ENCODE measurements around the gene MARCHF5. TPM values are rescaled to one million over a fixed set of nuclear protein-coding genes. Genes with fewer than 3 reads are reported as not detected.

Gene MARCHF5
- total RNA-seq, 2 experiments from 2014 or later = 25.4 to 29.3 TPM

DNA sequence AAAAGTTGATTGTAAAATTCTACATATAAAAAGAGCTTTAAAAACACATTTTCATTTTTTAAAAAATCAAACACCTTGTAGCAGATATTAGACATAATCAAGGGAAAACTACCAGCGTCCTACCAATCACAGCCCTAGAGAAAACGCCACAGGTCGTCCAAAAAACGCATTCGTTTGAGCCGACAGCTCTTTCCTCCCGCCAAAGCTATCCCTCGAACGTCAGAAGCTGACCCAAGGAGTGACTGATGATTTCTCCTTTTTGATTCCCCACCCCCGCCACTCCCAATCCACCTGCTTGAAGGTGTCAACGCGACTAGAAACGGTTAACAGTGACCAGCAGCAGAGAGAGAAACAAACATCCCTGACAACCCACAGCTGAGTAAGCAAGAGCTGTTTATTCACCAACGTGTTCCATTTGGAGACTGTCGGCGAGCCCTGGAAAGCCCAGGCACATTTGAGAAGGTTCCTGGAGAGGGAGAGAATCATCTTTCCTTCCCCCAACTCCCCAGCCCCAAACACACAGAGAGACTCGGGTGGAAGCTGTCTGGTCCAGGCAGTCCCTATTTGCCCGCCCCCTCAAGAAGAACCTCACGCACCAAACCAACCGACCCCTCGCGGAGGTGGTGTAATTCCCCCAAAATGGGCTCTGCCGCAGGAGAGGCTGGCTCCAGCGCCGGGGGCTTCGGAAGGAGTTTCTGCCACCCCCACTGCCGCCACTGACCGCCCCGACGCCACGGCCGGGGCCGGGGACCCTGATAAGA, 711 bp upstream of the MARCHF5 start:
- peak; percentile 29 for ATAC-seq
- intact Hi-C loops (cut with micrococcal nuclease) = loop anchor here (5.0 kb wide), 2 partner anchors 48 to 203 kb away; no protein-coding TSS in a partner anchor

DNA sequence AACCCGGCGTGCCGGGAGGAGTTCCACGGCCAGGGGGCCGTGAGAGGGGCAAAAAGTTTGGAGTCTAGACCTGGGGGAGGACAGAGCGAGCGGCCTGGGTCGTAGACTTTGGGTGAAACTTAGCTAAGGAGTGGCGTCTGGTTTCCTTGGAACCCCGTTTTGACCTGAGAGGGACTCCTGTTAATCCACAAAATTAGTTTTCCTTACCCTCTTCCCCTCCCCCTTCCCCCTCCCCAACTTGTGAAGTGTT, 574 bp downstream of the MARCHF5 start:
- DNase-seq = no peak
- ChIA-PET CTCF (interaction anchor here (0.8 to 2.1 kb wide), 9 partner anchors 13 to 204 kb away, joined by 3 to 11 read pairs (median 4); no protein-coding TSS in a partner anchor), POLR2A (interaction anchor here (1.0 to 2.1 kb wide), 5 partner anchors 12 to 190 kb away, joined by 3 to 4 read pairs (median 4); no protein-coding TSS in a partner anchor)
- Mint-ChIP-seq H3K4me3 (peak overlapping the region; percentile 93), H3K27ac (peak overlapping the region; percentile 88), H3K27me3 (no peaks in the 10 kb centered on the region), H3K36me3 (ENCODE audit: low read depth) (peaks cover 11% of the 10 kb centered on the region), H3K9me3 (no peaks in the 10 kb centered on the region), H3K4me1 (ENCODE audit: low read depth) (peaks cover 20% of the 10 kb centered on the region)
- TF ChIP-seq, protein P1, sequence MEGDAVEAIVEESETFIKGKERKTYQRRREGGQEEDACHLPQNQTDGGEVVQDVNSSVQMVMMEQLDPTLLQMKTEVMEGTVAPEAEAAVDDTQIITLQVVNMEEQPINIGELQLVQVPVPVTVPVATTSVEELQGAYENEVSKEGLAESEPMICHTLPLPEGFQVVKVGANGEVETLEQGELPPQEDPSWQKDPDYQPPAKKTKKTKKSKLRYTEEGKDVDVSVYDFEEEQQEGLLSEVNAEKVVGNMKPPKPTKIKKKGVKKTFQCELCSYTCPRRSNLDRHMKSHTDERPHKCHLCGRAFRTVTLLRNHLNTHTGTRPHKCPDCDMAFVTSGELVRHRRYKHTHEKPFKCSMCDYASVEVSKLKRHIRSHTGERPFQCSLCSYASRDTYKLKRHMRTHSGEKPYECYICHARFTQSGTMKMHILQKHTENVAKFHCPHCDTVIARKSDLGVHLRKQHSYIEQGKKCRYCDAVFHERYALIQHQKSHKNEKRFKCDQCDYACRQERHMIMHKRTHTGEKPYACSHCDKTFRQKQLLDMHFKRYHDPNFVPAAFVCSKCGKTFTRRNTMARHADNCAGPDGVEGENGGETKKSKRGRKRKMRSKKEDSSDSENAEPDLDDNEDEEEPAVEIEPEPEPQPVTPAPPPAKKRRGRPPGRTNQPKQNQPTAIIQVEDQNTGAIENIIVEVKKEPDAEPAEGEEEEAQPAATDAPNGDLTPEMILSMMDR (IDR thresholded peaks at IDR 0.05) = no peak
- intact Hi-C loops (cut with micrococcal nuclease) = loop anchor here (5.0 kb wide), 2 partner anchors 49 to 204 kb away; no protein-coding TSS in a partner anchor
- no peak for ATAC-seq

More for the DNA sequence above, 711 bp upstream of the MARCHF5 start:
- peak overlapping the region; percentile 85 for H3K27ac Mint-ChIP-seq
- no peaks in the 10 kb centered on the region for H3K9me3 Mint-ChIP-seq
- DNase-seq = peak; percentile 61
- H3K36me3 Mint-ChIP-seq (ENCODE audit: low read depth) = peaks cover 11% of the 10 kb centered on the region
- CTCF ChIA-PET = interaction anchor here (0.9 to 1.6 kb wide), 10 partner anchors 24 to 216 kb away, joined by 3 to 6 read pairs (median 3); no protein-coding TSS in a partner anchor
- H3K4me3 Mint-ChIP-seq = peak overlapping the region; percentile 93
- TF ChIP-seq, protein P1 (IDR thresholded peaks at IDR 0.05) = no peak
- POLR2A ChIA-PET = interaction anchor here (0.6 to 2.1 kb wide), 7 partner anchors 8 to 1403 kb away, joined by 3 to 4 read pairs (median 3); no protein-coding TSS in a partner anchor
- H3K27me3 Mint-ChIP-seq = no peaks in the 10 kb centered on the region
- H3K4me1 Mint-ChIP-seq (ENCODE audit: low read depth) = peaks cover 23% of the 10 kb centered on the region

DNA sequence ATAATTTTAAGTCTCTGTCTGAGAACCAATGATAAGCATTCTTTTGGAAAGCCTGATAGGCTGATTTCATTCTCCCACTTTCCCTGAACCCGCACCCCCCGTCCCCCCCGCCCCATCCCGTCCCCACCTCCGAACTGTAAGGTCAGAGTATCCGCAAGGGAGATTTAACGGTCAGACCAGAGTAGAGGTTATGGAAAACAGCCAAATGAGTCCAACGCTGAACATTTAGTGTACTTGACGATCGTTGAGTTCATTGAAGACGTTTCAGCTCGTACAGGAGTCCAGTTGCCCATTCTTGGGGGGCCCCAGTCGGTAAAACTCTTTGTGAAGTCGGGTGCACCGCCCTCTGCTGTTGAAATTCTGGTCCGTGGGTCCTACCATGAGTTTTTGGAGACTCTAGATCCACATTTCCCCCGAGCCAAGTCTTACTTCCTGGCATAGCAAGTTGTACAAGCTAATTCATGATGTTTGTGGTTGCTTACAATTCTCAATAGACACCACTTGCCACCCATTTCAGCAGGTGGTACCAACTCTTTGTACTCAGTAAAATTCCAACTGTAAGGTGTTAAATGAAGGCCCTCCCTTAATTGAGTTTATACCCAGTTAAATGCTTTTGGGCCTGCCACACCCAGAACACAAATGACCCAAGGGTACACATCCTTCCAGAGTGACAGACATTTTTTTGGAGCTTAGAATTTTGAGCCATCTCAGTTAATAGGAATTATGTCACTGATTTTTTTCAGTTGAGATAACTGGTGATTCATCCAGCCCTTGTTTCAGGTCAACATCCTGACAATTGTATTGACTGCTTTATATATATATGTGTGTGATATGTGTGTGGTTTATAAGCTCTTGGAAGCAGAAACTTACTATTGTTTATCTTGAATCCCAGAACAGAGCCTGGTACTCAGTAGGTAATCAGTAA, 1.2 kb downstream of the MARCHF5 start:
- peaks cover 12% of the 10 kb centered on the region for H3K36me3 Mint-ChIP-seq (ENCODE audit: low read depth)
- H3K4me3 Mint-ChIP-seq = peak overlapping the region; percentile 93
- no peaks in the 10 kb centered on the region for H3K27me3 Mint-ChIP-seq
- peaks cover 22% of the 10 kb centered on the region for H3K4me1 Mint-ChIP-seq (ENCODE audit: low read depth)
- DNase-seq (peak; percentile 77), ATAC-seq (no peak)
- no peaks in the 10 kb centered on the region for H3K9me3 Mint-ChIP-seq
- POLR2A ChIA-PET = interaction anchor here (1.0 to 2.1 kb wide), 4 partner anchors 11 to 191 kb away, joined by 3 to 4 read pairs (median 4); no protein-coding TSS in a partner anchor
- intact Hi-C loops (cut with micrococcal nuclease) = loop anchor here (5.0 kb wide), 2 partner anchors 50 to 205 kb away; no protein-coding TSS in a partner anchor
- H3K27ac Mint-ChIP-seq = peak overlapping the region; percentile 88
- TF ChIP-seq, protein P1 (IDR thresholded peaks at IDR 0.05) = no peak
- CTCF ChIA-PET = interaction anchor here (0.9 to 2.1 kb wide), 8 partner anchors 12 to 204 kb away, joined by 3 to 11 read pairs (median 4); no protein-coding TSS in a partner anchor

DNA sequence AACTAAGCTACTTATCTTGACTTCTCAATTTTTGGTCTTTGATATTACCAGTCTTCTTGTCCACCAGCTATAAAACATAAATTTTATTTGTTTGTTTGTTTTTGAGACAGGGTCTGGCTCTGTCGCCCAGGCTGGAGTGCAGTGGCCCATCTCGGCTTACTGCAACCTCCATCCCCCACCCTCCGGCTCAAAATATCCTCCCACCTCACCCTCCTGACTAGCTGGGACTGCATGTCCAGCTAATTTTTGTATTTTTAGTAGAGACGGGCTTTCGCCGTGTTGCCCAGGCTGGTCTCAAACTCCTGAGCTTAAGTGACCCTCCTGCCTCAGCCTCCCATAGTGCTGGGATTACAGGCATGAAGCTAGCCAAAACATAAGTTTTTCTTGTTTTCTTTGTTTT, 7.5 kb downstream of the MARCHF5 start:
- Mint-ChIP-seq H3K4me3 (no peak overlapping the region), H3K9me3 (no peaks in the 10 kb centered on the region), H3K36me3 (ENCODE audit: low read depth) (peaks cover 29% of the 10 kb centered on the region), H3K4me1 (ENCODE audit: low read depth) (peaks cover 47% of the 10 kb centered on the region), H3K27ac (no peak overlapping the region), H3K27me3 (no peaks in the 10 kb centered on the region)
- no peak for DNase-seq
- POLR2A ChIA-PET = interaction anchor here (1.5 kb wide), 1 partner anchor 8 kb away, joined by 3 read pairs; the partner anchor contains the start of genes CPEB3 and MARCHF5
- TF ChIP-seq, protein P1 (IDR thresholded peaks at IDR 0.05) = no peak
- intact Hi-C loops (cut with micrococcal nuclease) = no loop called here
- no peak for ATAC-seq
- CTCF ChIA-PET = interaction anchor here (1.2 kb wide), 1 partner anchor 68 kb away, joined by 3 read pairs; no protein-coding TSS in a partner anchor

Data from activated CD8-positive, alpha-beta T cell treated with anti-CD3 and anti-CD28 coated beads for 36 hours (primary cell).